Neural cell (in vitro differentiated cells): Measurements from ENCODE around the gene PLET1. TPM values are rescaled to one million over a fixed set of nuclear protein-coding genes. Genes with fewer than 3 reads are reported as not detected.

ENCODE experiments used
- H2AFZ ChIP-seq: fragments of 200-600, 300-800 bp; sonication (generic), shearing (Covaris generic); 2 replicates; pipeline ENCODE4 v1.6.0; 2014; ENCODE audit warnings: low read depth, mild to moderate bottlenecking, antibody characterized with exemption, low read length, moderate library complexity
- H3F3A ChIP-seq: fragments of 200-600 bp; shearing (Covaris generic); 2 replicates; pipeline ENCODE4 v1.6.1; 2016; ENCODE audit warnings: mild to moderate bottlenecking, moderate library complexity, mixed read lengths, antibody characterized with exemption, low read length; ENCODE audit not compliant: insufficient read depth, poor library complexity, severe bottlenecking
- H3K27ac ChIP-seq: fragments of 200-600, 300-800 bp; sonication (generic), shearing (Covaris generic); 2 replicates; pipeline ENCODE4 v1.5.1; 2014; ENCODE audit warnings: mild to moderate bottlenecking, low read length, moderate library complexity
- H3K27me3 ChIP-seq: fragments of 300-800, 200-600 bp; sonication (generic), shearing (Covaris generic); 2 replicates; pipeline ENCODE4 v1.6.0; 2014; ENCODE audit warnings: mild to moderate bottlenecking, low read depth, low read length, moderate library complexity; ENCODE audit not compliant: insufficient read depth
- H3K36me3 ChIP-seq: fragments of 300-800, 200-600 bp; sonication (generic), shearing (Covaris generic); 2 replicates; pipeline ENCODE4 v1.5.1; 2014; ENCODE audit warnings: mild to moderate bottlenecking, antibody characterized with exemption, low read length, moderate library complexity; ENCODE audit not compliant: insufficient read depth
- H3K4me2 ChIP-seq: fragments of 300-800, 200-600 bp; sonication (generic), shearing (Covaris generic); 2 replicates; pipeline ENCODE4 v1.6.0; 2014; ENCODE audit warnings: mild to moderate bottlenecking, low read length
- H3K4me3 ChIP-seq: fragments of 300-800, 200-600 bp; sonication (generic), shearing (Covaris generic); 2 replicates; pipeline ENCODE4 v1.5.1; 2014; ENCODE audit warnings: mild to moderate bottlenecking, low read length, moderate library complexity
- H3K79me2 ChIP-seq: fragments of 200-600 bp; shearing (Covaris generic); replicated peaks from 2 replicates; pipeline ENCODE4 v1.6.0; 2014; ENCODE audit warnings: mild to moderate bottlenecking, low read length, moderate library complexity; ENCODE audit not compliant: insufficient read depth
- H3K9ac ChIP-seq: fragments of 300-800, 200-600 bp; sonication (generic), shearing (Covaris generic); 2 replicates; pipeline ENCODE4 v1.6.1; 2016; ENCODE audit warnings: mild to moderate bottlenecking, low read length, mixed read lengths
- H3K9me2 ChIP-seq: fragments of 200-600 bp; shearing (Covaris generic); 2 replicates; pipeline ENCODE4 v1.6.1; 2016; ENCODE audit warnings: mild to moderate bottlenecking, low read length, mixed read lengths; ENCODE audit not compliant: insufficient read depth
- H3K9me3 ChIP-seq: fragments of 200-600, 300-800 bp; sonication (generic), shearing (Covaris generic); 2 replicates; pipeline ENCODE4 v1.6.1; 2016; ENCODE audit warnings: mild to moderate bottlenecking, mixed run types, low read length, moderate library complexity, mixed read lengths
- H4K20me1 ChIP-seq: fragments of 200-600 bp; shearing (Covaris generic); 2 replicates; pipeline ENCODE4 v1.6.1; 2016; ENCODE audit warnings: mild to moderate bottlenecking, mixed run types; ENCODE audit not compliant: insufficient read depth
- CTCF ChIP-seq: fragments of 450-650 bp; IDR thresholded peaks from 2 replicates; pipeline ENCODE4 v1.5.1; 2014; ENCODE audit warnings: antibody characterized with exemption, mild to moderate bottlenecking, moderate library complexity; ENCODE audit not compliant: poor library complexity, severe bottlenecking
- EP300 ChIP-seq: fragments of 450-650 bp; conservative IDR thresholded peaks from 2 replicates; pipeline ENCODE4 v1.6.1; 2014; ENCODE audit warnings: antibody characterized with exemption, mild to moderate bottlenecking, moderate library complexity; ENCODE audit not compliant: poor library complexity, severe bottlenecking
- EZH2 ChIP-seq: fragments of 200-600, 300-800 bp; shearing (Covaris generic), sonication (generic); IDR thresholded peaks from 2 replicates; pipeline ENCODE4 v1.6.1; 2014; ENCODE audit warnings: antibody characterized with exemption, low read length, borderline replicate concordance, mild to moderate bottlenecking; ENCODE audit not compliant: insufficient read depth, poor library complexity, severe bottlenecking
- MXI1 ChIP-seq: fragments of 450-650 bp; conservative IDR thresholded peaks from 2 replicates; pipeline ENCODE4 v1.6.1; 2014; ENCODE audit warnings: antibody characterized with exemption, mild to moderate bottlenecking; ENCODE audit not compliant: poor library complexity, severe bottlenecking
- POLR2AphosphoS5 ChIP-seq: IDR thresholded peaks from 2 replicates; pipeline ENCODE4 v1.6.1; 2012
- RAD21 ChIP-seq: fragments of 450-650 bp; conservative IDR thresholded peaks from 2 replicates; pipeline ENCODE4 v1.6.1; 2014; ENCODE audit warnings: antibody characterized with exemption, mild to moderate bottlenecking, moderate library complexity
- REST ChIP-seq: IDR thresholded peaks from 2 replicates; pipeline ENCODE4 v1.6.1; 2012; ENCODE audit warnings: borderline replicate concordance
- SMC3 ChIP-seq: fragments of 450-650 bp; conservative IDR thresholded peaks from 2 replicates; pipeline ENCODE4 v1.6.1; 2014; ENCODE audit warnings: antibody characterized with exemption, mild to moderate bottlenecking, moderate library complexity; ENCODE audit not compliant: poor library complexity
- TAF1 ChIP-seq: IDR thresholded peaks from 2 replicates; pipeline ENCODE4 v1.6.1; 2012; ENCODE audit warnings: low read depth
- polyA plus RNA-seq: library from polyadenylated mRNA; depleted of rRNA; stranded (reverse); fragments of >200 nt; gene quantifications from 2 replicates; pipeline ENCODE4 v1.2.3, GENCODE V29; 2014

PLET1 gene
- polyA plus RNA-seq, 1 donor from 2014 or later = not detected

GRCh38 chr11:112215621-112216020 is 45.0 kb downstream of the PLET1 start:
- H3K27me3 ChIP-seq = no peaks in the 10 kb centered on the region
- H3K9me3 ChIP-seq = no peaks in the 10 kb centered on the region
- no peak overlapping the region for H3K4me3 ChIP-seq
- no peak overlapping the region for H2AFZ ChIP-seq
- TF ChIP-seq POLR2AphosphoS5 (no peak), REST (no peak), TAF1 (no peak), MXI1 (no peak), EZH2 (no peak), EP300 (no peak), RAD21 (no peak), SMC3 (no peak), CTCF (no peak)
- no peaks in the 10 kb centered on the region for H3K36me3 ChIP-seq
- H3F3A ChIP-seq = no peaks in the 10 kb centered on the region
- H3K9ac ChIP-seq = no peak overlapping the region
- no peak overlapping the region for H3K27ac ChIP-seq
- H3K79me2 ChIP-seq = no peaks in the 10 kb centered on the region
- H3K4me2 ChIP-seq = no peak overlapping the region
- H3K9me2 ChIP-seq = no peaks in the 10 kb centered on the region
- no peaks in the 10 kb centered on the region for H4K20me1 ChIP-seq

- no peak overlapping the region for H2AFZ ChIP-seq
- no peak overlapping the region for H3K4me3 ChIP-seq
- no peaks in the 10 kb centered on the region for H4K20me1 ChIP-seq
- H3K36me3 ChIP-seq = no peaks in the 10 kb centered on the region
- TF ChIP-seq CTCF = no peak
- no peak for TF ChIP-seq SMC3
- TF ChIP-seq REST = no peak
- TF ChIP-seq EP300 = no peak
- TF ChIP-seq MXI1 = no peak
- no peak for TF ChIP-seq RAD21
- no peak for TF ChIP-seq TAF1
- H3K79me2 ChIP-seq = no peaks in the 10 kb centered on the region
- H3F3A ChIP-seq = no peaks in the 10 kb centered on the region
- no peak overlapping the region for H3K27ac ChIP-seq
- no peak overlapping the region for H3K9ac ChIP-seq
- no peaks in the 10 kb centered on the region for H3K27me3 ChIP-seq
- H3K9me3 ChIP-seq = no peaks in the 10 kb centered on the region
- H3K9me2 ChIP-seq = no peaks in the 10 kb centered on the region
- no peak overlapping the region for H3K4me2 ChIP-seq
Measured at GRCh38 chr11:112213753-112214152, 46.9 kb downstream of the PLET1 start.
